Measurements from ENCODE around the gene GSTM1.
"Not testable (repeated sequence)": the region's sequence is repeated elsewhere in the genome, so short reads cannot be mapped to it uniquely, and the experiment has no call there.

The GSTM1 gene

GRCh38 chr1:109697066-109697465, 9.4 kb downstream of the GSTM1 start:
- DNase-seq: no peak

- not testable (repeated sequence) for DNase-seq
These were observed 10.2 kb downstream of the GSTM1 start for GRCh38 chr1:109697861-109698260.

GRCh38 chr1:109702940-109703339, 15.3 kb downstream of the GSTM1 start:
- DNase-seq: not testable (repeated sequence)

GRCh38 chr1:109704173-109704572, 16.6 kb downstream of the GSTM1 start:
- DNase-seq: no peak

- no peak for DNase-seq
These were observed 17.8 kb downstream of the GSTM1 start for GRCh38 chr1:109705411-109705810.

- DNase-seq: not testable (repeated sequence)
These were observed 21.3 kb downstream of the GSTM1 start for GRCh38 chr1:109708949-109709348.

- not testable (repeated sequence) for DNase-seq
These were observed 22.2 kb downstream of the GSTM1 start for GRCh38 chr1:109709822-109710221.

- DNase-seq: peak; percentile 68
These were observed 24.1 kb downstream of the GSTM1 start, which contains the start of gene GSTM5 for GRCh38 chr1:109711593-109712320. Gene GSTM5, plus strand, starts transcription at chr1:109712251. Its CDS starts 62 bp downstream, at chr1:109712313.

- DNase-seq: no peak
These were observed 24.8 kb downstream of the GSTM1 start for GRCh38 chr1:109712321-109712864.

GRCh38 chr1:109713636-109714035, 26.0 kb downstream of the GSTM1 start:
- no peak for DNase-seq

GRCh38 chr1:109714661-109715372, 27.2 kb downstream of the GSTM1 start:
- no peak for DNase-seq

- no peak for DNase-seq
These were observed 28.5 kb downstream of the GSTM1 start for GRCh38 chr1:109716121-109716520.

GRCh38 chr1:109716570-109717090, 29.0 kb downstream of the GSTM1 start:
- no peak for DNase-seq

- no peak for DNase-seq
These were observed 30.1 kb downstream of the GSTM1 start for GRCh38 chr1:109717729-109718128.

GRCh38 chr1:109718495-109718894, 30.9 kb downstream of the GSTM1 start:
- no peak for DNase-seq

- DNase-seq: no peak
These were observed 31.8 kb downstream of the GSTM1 start for GRCh38 chr1:109719337-109719837.

- DNase-seq: no peak
These were observed 33.4 kb downstream of the GSTM1 start for GRCh38 chr1:109721042-109721441.

- no peak for DNase-seq
These were observed 34.4 kb downstream of the GSTM1 start for GRCh38 chr1:109721971-109722370.

GRCh38 chr1:109722908-109723691, 35.5 kb downstream of the GSTM1 start:
- no peak for DNase-seq

- DNase-seq: no peak
These were observed 37.3 kb downstream of the GSTM1 start for GRCh38 chr1:109724933-109725332.

- no peak for DNase-seq
These were observed 37.9 kb downstream of the GSTM1 start for GRCh38 chr1:109725510-109725909.

GRCh38 chr1:109726007-109726406, 38.4 kb downstream of the GSTM1 start:
- no peak for DNase-seq

Measured in right kidney (tissue), 1 donor.